ELR (cell line): ENCODE data around the gene NOD1.
"Not testable (repeated sequence)": the region's sequence is repeated elsewhere in the genome, so short reads cannot be mapped to it uniquely, and the experiment has no call there.

Source experiments
- DNase-seq: peaks from one replicate; pipeline ENCODE4 v3.0.0-alpha.2; 2015; ENCODE audit warnings: low read depth

The NOD1 gene

GRCh38 chr7:30503274-30504212 is 25.0 kb upstream of the NOD1 start:
- peak; percentile 32 for DNase-seq

- DNase-seq = no peak
Measured at GRCh38 chr7:30502470-30503251, 24.1 kb upstream of the NOD1 start.

- no peak for DNase-seq
Measured at GRCh38 chr7:30501264-30501663, 22.7 kb upstream of the NOD1 start.

- DNase-seq = no peak
Measured at GRCh38 chr7:30493228-30493627, 14.6 kb upstream of the NOD1 start.

- DNase-seq = no peak
Measured at GRCh38 chr7:30491417-30491816, 12.8 kb upstream of the NOD1 start.

- no peak for DNase-seq
Measured at GRCh38 chr7:30487371-30487770, 8.8 kb upstream of the NOD1 start.

- DNase-seq = no peak
Measured at GRCh38 chr7:30485667-30486066, 7.1 kb upstream of the NOD1 start.

GRCh38 chr7:30481416-30481815 is 2.8 kb upstream of the NOD1 start:
- not testable (repeated sequence) for DNase-seq

- DNase-seq = peak; percentile 58
Measured at GRCh38 chr7:30479202-30480120, 877 bp upstream of the NOD1 start.

GRCh38 chr7:30476459-30477145 is 2.0 kb downstream of the NOD1 start:
- DNase-seq = no peak

- no peak for DNase-seq
Measured at GRCh38 chr7:30475580-30475979, 3.0 kb downstream of the NOD1 start.

- no peak for DNase-seq
Measured at GRCh38 chr7:30474893-30475292, 3.7 kb downstream of the NOD1 start.

- DNase-seq = no peak
Measured at GRCh38 chr7:30474485-30474884, 4.1 kb downstream of the NOD1 start.

GRCh38 chr7:30473903-30474302 is 4.7 kb downstream of the NOD1 start:
- no peak for DNase-seq

GRCh38 chr7:30472784-30473775 is 5.5 kb downstream of the NOD1 start:
- DNase-seq = peak; percentile 57

- DNase-seq = no peak
Measured at GRCh38 chr7:30472081-30472783, 6.4 kb downstream of the NOD1 start.

GRCh38 chr7:30471205-30471604 is 7.4 kb downstream of the NOD1 start:
- no peak for DNase-seq

GRCh38 chr7:30470771-30471170 is 7.8 kb downstream of the NOD1 start:
- DNase-seq = peak; percentile 51

GRCh38 chr7:30470163-30470770 is 8.3 kb downstream of the NOD1 start:
- DNase-seq = no peak
